Panc1 (cell line): ENCODE data around the gene RNF130. TPM values are rescaled to one million over a fixed set of nuclear protein-coding genes. Genes with fewer than 3 reads are reported as not detected.

Source experiments
- ATAC-seq: fragments of 200-7000 bp; cut with Tn5 transposase; 2 replicates; pipeline ENCODE4 v1.9.1; 2020; ENCODE audit warnings: mild to moderate bottlenecking, moderate library complexity
- BruUV-seq: library from RNA; stranded (reverse); fragments of 400-500 nt; replicated peaks from 2 replicates; lab custom pipeline; 2021; lab: Mats Ljungman, UMichigan
- CTCF ChIA-PET: fragments of 300-600 bp; sonication (Branson Sonifier 250); formaldehyde crosslinking; loops from one replicate; lab custom pipeline; 2022; ENCODE audit warnings: antibody characterized with exemption; lab: Charles Lee
- POLR2A ChIA-PET: fragments of 300-600 bp; sonication (Branson Sonifier 250); formaldehyde crosslinking; loops from one replicate; lab custom pipeline; 2022; ENCODE audit warnings: antibody characterized with exemption; lab: Charles Lee
- DNase-seq: peaks from one replicate; pipeline ENCODE4 v3.0.0-alpha.2; 2010; ENCODE audit warnings: low read depth, low spot score
- H3K27ac ChIP-seq: 2 replicates; pipeline ENCODE4 v1.5.1; 2011; ENCODE audit warnings: mild to moderate bottlenecking, low read length, inconsistent platforms
- H3K27me3 ChIP-seq: fragments of 200-500 bp; sonication (Bioruptor generic); 2 replicates; pipeline ENCODE4 v1.6.0; 2014; ENCODE audit warnings: low read length, inconsistent platforms; ENCODE audit not compliant: control insufficient read depth, insufficient read depth
- H3K36me3 ChIP-seq: fragments of 200-500 bp; sonication (Bioruptor generic); 2 replicates; pipeline ENCODE4 v1.5.1; 2014; ENCODE audit warnings: inconsistent platforms, mild to moderate bottlenecking, low read length, moderate library complexity; ENCODE audit not compliant: control insufficient read depth, insufficient read depth
- H3K4me1 ChIP-seq: 2 replicates; pipeline ENCODE4 v1.5.1; 2011; ENCODE audit warnings: inconsistent platforms, mild to moderate bottlenecking, low read length, moderate library complexity; ENCODE audit not compliant: control insufficient read depth, insufficient read depth
- H3K4me3 ChIP-seq, 2 experiments: 2 replicates each; pipeline ENCODE4 v1.5.1; 2011 to 2012; ENCODE audit warnings: low read depth in 2 of 2, low read length in 2 of 2, mild to moderate bottlenecking in 2 of 2, inconsistent platforms in 1 of 2, moderate library complexity in 1 of 2
- H3K9me3 ChIP-seq: fragments of 200-500 bp; sonication (Bioruptor generic); 2 replicates; pipeline ENCODE4 v1.5.1; 2014; ENCODE audit warnings: low read depth, mild to moderate bottlenecking, inconsistent platforms, low read length, moderate library complexity; ENCODE audit not compliant: control insufficient read depth, insufficient read depth
- CTCF ChIP-seq: fragments of 450-650 bp; IDR thresholded peaks from 2 replicates; pipeline ENCODE4 v1.5.1; 2017; ENCODE audit warnings: mild to moderate bottlenecking
- POLR2AphosphoS5 ChIP-seq: IDR thresholded peaks from 2 replicates; pipeline ENCODE4 v1.6.1; 2012; ENCODE audit warnings: mild to moderate bottlenecking, low read depth, low read length, moderate library complexity
- REST ChIP-seq, 2 experiments: IDR thresholded peaks; 2 replicates each; pipeline ENCODE4 v1.6.1; 2011 to 2012; ENCODE audit warnings: low read depth in 2 of 2, control low read depth in 1 of 2, low read length in 1 of 2, mild to moderate bottlenecking in 1 of 2, moderate library complexity in 1 of 2; ENCODE audit not compliant: insufficient read depth in 1 of 2
- SIN3A ChIP-seq: IDR thresholded peaks from 2 replicates; pipeline ENCODE4 v1.6.1; 2012; ENCODE audit warnings: low read depth, mild to moderate bottlenecking, low read length, moderate library complexity, borderline replicate concordance; ENCODE audit not compliant: insufficient read depth
- TCF7L2 ChIP-seq: IDR thresholded peaks from 2 replicates; pipeline ENCODE4 v1.6.1; 2011; ENCODE audit warnings: mild to moderate bottlenecking, low read depth, low read length, inconsistent platforms
- in situ Hi-C: cut with HindIII; loops from 2 replicates; pipeline ENCODE4 v1.10.0; 2016; ENCODE audit warnings: low sequenced_read_pairs, low pct_unique_long_range_greater_than_20kb
- intact Hi-C: fragments of 100-400 bp; cut with micrococcal nuclease; formaldehyde crosslinking; loops from one replicate; pipeline ENCODE4 v1.10.0; 2022; ENCODE audit not compliant: unreplicated experiment
- total RNA-seq: library from RNA; stranded (reverse); gene quantifications from one replicate; pipeline ENCODE4 v1.2.1, GENCODE V29; 2021; ENCODE audit not compliant: unreplicated experiment

RNF130 gene
- total RNA-seq, 1 experiment from 2014 or later, result 73.1 TPM

GRCh38 chr5:180053061-180053602 is 18.4 kb downstream of the RNF130 start:
- no TSS peak for BruUV-seq
- intact Hi-C loops, result no loop called here

GRCh38 chr5:180052211-180052818 is 19.2 kb downstream of the RNF130 start:
- in situ Hi-C loops (no loop called here), intact Hi-C loops (no loop called here)
- ATAC-seq (no peak), DNase-seq (no peak)
- no peak overlapping the region for H3K27ac ChIP-seq
- peaks cover 10% of the 10 kb centered on the region; the same call in 1 of the 2 replicates for H3K4me1 ChIP-seq
- CTCF ChIA-PET, result no interaction called here
- POLR2A ChIA-PET, result no interaction called here
- no peak overlapping the region for H3K4me3 ChIP-seq
- no peaks in the 10 kb centered on the region; the same call in 1 of the 2 replicates for H3K9me3 ChIP-seq
- H3K36me3 ChIP-seq, result no peaks in the 10 kb centered on the region
- no TSS peak for BruUV-seq
- H3K27me3 ChIP-seq, result no peaks in the 10 kb centered on the region
- no peak for TF ChIP-seq REST (IDR thresholded peaks at IDR 0.05; ENCODE audit: insufficient read depth in 1 of 2, low read depth in 2 of 2, low read length in 1 of 2)
- TF ChIP-seq CTCF, result no peak
- TF ChIP-seq TCF7L2, result no peak
- no peak for TF ChIP-seq POLR2AphosphoS5

More at GRCh38 chr5:180053061-180053602, 18.4 kb downstream of the RNF130 start:
- CTCF ChIA-PET, result interaction anchor here (0.8 kb wide), 1 partner anchor 161 kb away, joined by 7 read pairs; no protein-coding TSS in a partner anchor
- Histone ChIP-seq H3K36me3 (no peaks in the 10 kb centered on the region), H3K27ac (no peak overlapping the region), H3K4me3 (no peak overlapping the region), H3K9me3 (no peaks in the 10 kb centered on the region), H3K27me3 (no peaks in the 10 kb centered on the region), H3K4me1 (peaks cover 10% of the 10 kb centered on the region; the same call in 1 of the 2 replicates)
- TF ChIP-seq TCF7L2, result no peak
- TF ChIP-seq SIN3A, result no peak
- no peak for TF ChIP-seq REST (IDR thresholded peaks at IDR 0.05; ENCODE audit: insufficient read depth in 1 of 2, low read depth in 2 of 2, low read length in 1 of 2)
- TF ChIP-seq POLR2AphosphoS5, result no peak
- TF ChIP-seq CTCF, result no peak
- in situ Hi-C loops, result no loop called here
- DNase-seq, result no peak
- no peak for ATAC-seq
- POLR2A ChIA-PET, result interaction anchor here (0.5 kb wide), 1 partner anchor 94 kb away, joined by 3 read pairs; no protein-coding TSS in a partner anchor
